MM.1S (cell line): ENCODE measurements around the gene ANKRD36.
"Not testable (repeated sequence)": the region's sequence is repeated elsewhere in the genome, so short reads cannot be mapped to it uniquely, and the experiment has no call there.

Experiments
- CTCF ChIP-seq: fragments of 300-600 bp; sonication (generic); IDR thresholded peaks from 2 replicates; pipeline ENCODE4 v1.5.1; 2016; ENCODE audit warnings: antibody characterized with exemption, low read length, mixed read lengths
- EZH2phosphoT487 ChIP-seq: fragments of 300-600 bp; sonication (generic); IDR thresholded peaks from 2 replicates; pipeline ENCODE4 v1.6.1; 2018; ENCODE audit warnings: antibody characterized with exemption, low read length

GRCh38 chr2:97129090-97129489, 16.1 kb downstream of the ANKRD36 start:
- not testable (repeated sequence) for TF ChIP-seq CTCF, EZH2phosphoT487
